HL-60 (cell line): ENCODE measurements around the gene PDE1C.

Source experiments
- DNase-seq, 2 experiments: peaks; one replicate each; pipeline ENCODE4 v3.0.0-alpha.2; 2010 to 2020; ENCODE audit warnings: low read depth in 1 of 2, low spot score in 1 of 2
- H3K27ac ChIP-seq: fragments of 250-450 bp; sonication (Bioruptor Pico); replicated peaks from 2 replicates; pipeline ENCODE4 v1.5.1; 2020; ENCODE audit warnings: mild to moderate bottlenecking, moderate library complexity
- H3K27me3 ChIP-seq: fragments of 250-450 bp; sonication (Bioruptor Pico); 2 replicates; pipeline ENCODE4 v1.5.1; 2021; ENCODE audit warnings: mild to moderate bottlenecking, moderate library complexity; ENCODE audit not compliant: insufficient read depth, poor library complexity, severe bottlenecking
- H3K4me3 ChIP-seq: replicated peaks from 2 replicates; pipeline ENCODE4 v1.5.1; 2011; ENCODE audit warnings: mild to moderate bottlenecking, control low read depth, low read length; ENCODE audit not compliant: insufficient read depth
- GABPA ChIP-seq: IDR thresholded peaks from 2 replicates; pipeline ENCODE4 v1.6.1; 2012; ENCODE audit warnings: low read depth
- POLR2AphosphoS5 ChIP-seq: IDR thresholded peaks from 2 replicates; pipeline ENCODE4 v1.6.1; 2012; ENCODE audit warnings: low read depth
- SPI1 ChIP-seq: IDR thresholded peaks from 2 replicates; pipeline ENCODE4 v1.6.1; 2012; ENCODE audit warnings: low read depth, mild to moderate bottlenecking, borderline replicate concordance
- TF ChIP-seq, protein P1 (sequence below): IDR thresholded peaks from one replicate; pipeline ENCODE4 v1.5.1; 2011; ENCODE audit warnings: low read length, control low read depth, inconsistent platforms; ENCODE audit not compliant: insufficient read depth
- TF ChIP-seq, protein P2 (sequence below): IDR thresholded peaks from 2 replicates; pipeline ENCODE4 v1.6.1; 2012; ENCODE audit warnings: low read depth; ENCODE audit not compliant: insufficient replicate concordance

PDE1C gene

DNA sequence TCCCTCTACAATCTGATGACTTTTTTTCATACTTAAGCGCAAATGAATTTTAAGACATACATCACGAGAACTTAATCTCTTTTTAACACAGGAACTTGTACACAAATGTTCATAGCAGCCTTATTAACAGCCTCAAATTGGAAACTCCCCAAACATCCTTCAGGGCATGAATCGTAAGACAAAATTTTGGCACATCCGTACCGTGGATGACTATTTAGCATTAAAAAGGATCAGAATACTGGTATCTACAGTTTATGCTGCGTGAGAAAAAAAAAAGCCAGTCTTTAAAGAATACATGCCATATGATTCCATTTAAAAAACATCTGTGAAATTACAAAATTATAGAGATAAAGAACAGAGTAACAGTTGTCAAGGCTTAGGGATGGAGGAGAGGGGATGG is 46.8 kb downstream of the PDE1C start:
- DNase-seq, result no peak
- H3K27ac ChIP-seq, result no peak overlapping the region

GRCh38 chr7:32022966-32023365 is 47.2 kb downstream of the PDE1C start:
- H3K4me3 ChIP-seq, result no peak overlapping the region
- TF ChIP-seq, protein P1, sequence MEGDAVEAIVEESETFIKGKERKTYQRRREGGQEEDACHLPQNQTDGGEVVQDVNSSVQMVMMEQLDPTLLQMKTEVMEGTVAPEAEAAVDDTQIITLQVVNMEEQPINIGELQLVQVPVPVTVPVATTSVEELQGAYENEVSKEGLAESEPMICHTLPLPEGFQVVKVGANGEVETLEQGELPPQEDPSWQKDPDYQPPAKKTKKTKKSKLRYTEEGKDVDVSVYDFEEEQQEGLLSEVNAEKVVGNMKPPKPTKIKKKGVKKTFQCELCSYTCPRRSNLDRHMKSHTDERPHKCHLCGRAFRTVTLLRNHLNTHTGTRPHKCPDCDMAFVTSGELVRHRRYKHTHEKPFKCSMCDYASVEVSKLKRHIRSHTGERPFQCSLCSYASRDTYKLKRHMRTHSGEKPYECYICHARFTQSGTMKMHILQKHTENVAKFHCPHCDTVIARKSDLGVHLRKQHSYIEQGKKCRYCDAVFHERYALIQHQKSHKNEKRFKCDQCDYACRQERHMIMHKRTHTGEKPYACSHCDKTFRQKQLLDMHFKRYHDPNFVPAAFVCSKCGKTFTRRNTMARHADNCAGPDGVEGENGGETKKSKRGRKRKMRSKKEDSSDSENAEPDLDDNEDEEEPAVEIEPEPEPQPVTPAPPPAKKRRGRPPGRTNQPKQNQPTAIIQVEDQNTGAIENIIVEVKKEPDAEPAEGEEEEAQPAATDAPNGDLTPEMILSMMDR, result no peak
- TF ChIP-seq SPI1, result no peak
- TF ChIP-seq, protein P2, sequence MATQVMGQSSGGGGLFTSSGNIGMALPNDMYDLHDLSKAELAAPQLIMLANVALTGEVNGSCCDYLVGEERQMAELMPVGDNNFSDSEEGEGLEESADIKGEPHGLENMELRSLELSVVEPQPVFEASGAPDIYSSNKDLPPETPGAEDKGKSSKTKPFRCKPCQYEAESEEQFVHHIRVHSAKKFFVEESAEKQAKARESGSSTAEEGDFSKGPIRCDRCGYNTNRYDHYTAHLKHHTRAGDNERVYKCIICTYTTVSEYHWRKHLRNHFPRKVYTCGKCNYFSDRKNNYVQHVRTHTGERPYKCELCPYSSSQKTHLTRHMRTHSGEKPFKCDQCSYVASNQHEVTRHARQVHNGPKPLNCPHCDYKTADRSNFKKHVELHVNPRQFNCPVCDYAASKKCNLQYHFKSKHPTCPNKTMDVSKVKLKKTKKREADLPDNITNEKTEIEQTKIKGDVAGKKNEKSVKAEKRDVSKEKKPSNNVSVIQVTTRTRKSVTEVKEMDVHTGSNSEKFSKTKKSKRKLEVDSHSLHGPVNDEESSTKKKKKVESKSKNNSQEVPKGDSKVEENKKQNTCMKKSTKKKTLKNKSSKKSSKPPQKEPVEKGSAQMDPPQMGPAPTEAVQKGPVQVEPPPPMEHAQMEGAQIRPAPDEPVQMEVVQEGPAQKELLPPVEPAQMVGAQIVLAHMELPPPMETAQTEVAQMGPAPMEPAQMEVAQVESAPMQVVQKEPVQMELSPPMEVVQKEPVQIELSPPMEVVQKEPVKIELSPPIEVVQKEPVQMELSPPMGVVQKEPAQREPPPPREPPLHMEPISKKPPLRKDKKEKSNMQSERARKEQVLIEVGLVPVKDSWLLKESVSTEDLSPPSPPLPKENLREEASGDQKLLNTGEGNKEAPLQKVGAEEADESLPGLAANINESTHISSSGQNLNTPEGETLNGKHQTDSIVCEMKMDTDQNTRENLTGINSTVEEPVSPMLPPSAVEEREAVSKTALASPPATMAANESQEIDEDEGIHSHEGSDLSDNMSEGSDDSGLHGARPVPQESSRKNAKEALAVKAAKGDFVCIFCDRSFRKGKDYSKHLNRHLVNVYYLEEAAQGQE, result no peak
- TF ChIP-seq POLR2AphosphoS5, result no peak
- no peak for TF ChIP-seq GABPA
- DNase-seq, result no peak
- no peak overlapping the region for H3K27ac ChIP-seq
- peaks cover 7% of the 10 kb centered on the region for H3K27me3 ChIP-seq

More for the DNA sequence above, 46.8 kb downstream of the PDE1C start:
- Histone ChIP-seq H3K27me3 (peaks cover 7% of the 10 kb centered on the region), H3K4me3 (no peak overlapping the region)
- TF ChIP-seq, protein P2, result no peak

DNA sequence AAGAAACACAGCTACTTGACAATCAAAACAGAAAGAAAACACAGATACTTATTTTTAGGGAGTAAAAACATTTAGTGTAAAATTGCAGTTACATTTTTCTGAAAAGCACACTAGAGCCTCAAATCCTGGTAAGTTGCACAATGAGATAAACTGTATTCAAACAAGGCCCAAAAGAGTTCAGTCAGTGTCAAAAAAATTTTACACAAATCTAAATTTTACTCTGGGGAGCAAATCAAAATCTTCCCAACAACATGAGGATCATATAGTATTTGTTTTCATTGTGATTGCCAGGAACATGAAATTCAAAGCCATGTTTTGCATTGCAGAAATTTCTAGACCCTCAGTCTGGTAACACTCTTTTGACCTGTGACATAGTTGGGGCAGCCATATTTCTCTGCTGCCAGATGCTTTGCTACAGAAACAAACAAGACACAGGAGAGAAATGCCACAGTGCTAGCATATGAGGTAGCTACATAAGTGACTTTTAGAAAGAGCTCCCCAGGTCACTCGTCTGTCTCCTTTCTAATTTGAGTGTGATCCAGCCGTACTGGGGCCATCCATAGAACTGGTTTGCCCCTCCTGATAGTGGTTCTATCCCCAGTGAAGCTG is 49.6 kb downstream of the PDE1C start:
- no peak for DNase-seq
- H3K27ac ChIP-seq, result no peak overlapping the region
- TF ChIP-seq POLR2AphosphoS5, result no peak
- no peak for TF ChIP-seq SPI1
- TF ChIP-seq, protein P2, result no peak
- TF ChIP-seq GABPA, result no peak
- TF ChIP-seq, protein P1, result no peak

More for the DNA sequence above, 49.6 kb downstream of the PDE1C start:
- H3K4me3 ChIP-seq, result no peak overlapping the region
- peaks cover 7% of the 10 kb centered on the region for H3K27me3 ChIP-seq
